ENCODE measurements around the gene UNC13A.

DNA sequence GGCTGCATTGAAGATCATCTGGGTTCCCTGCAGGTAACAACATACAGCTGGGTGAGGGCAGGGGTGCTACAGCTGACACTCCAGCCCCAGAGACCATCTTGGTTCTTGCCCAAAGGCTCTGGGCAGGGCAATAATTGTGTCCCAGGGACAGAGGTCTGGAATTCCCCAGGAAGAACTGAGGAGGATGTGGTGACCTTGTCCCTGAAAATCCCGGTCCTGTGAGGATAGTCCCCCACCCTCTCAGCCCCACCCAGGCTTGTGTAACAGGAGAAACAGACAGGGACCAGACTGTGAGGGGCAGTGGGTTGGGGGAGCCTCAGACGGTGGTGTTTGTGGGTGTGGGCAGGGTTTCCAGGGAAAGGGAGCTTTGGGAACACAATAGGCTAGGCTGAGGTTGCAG lies 69.2 kb downstream of the UNC13A start:
- TF ChIP-seq SP1 (IDR thresholded peaks at IDR 0.05), result no peak
- TF ChIP-seq SUZ12 (IDR thresholded peaks at IDR 0.05), result no peak
- no peak for TF ChIP-seq FOXK2 (IDR thresholded peaks at IDR 0.05)
- no peak for TF ChIP-seq FOXA1 (IDR thresholded peaks at IDR 0.05)
- TF ChIP-seq CTBP1 (IDR thresholded peaks at IDR 0.05; ENCODE audit: borderline replicate concordance), result no peak
- no peak for TF ChIP-seq NFRKB (IDR thresholded peaks at IDR 0.05)
- TF ChIP-seq BHLHE40 (IDR thresholded peaks at IDR 0.05; ENCODE audit: borderline replicate concordance), result no peak
- TF ChIP-seq LEF1 (IDR thresholded peaks at IDR 0.05; ENCODE audit: borderline replicate concordance), result no peak
- no peak for TF ChIP-seq ZNF384 (IDR thresholded peaks at IDR 0.05)
- TF ChIP-seq L3MBTL2 (conservative IDR thresholded peaks at IDR 0.05), result no peak
- no peak for TF ChIP-seq ELF4 (IDR thresholded peaks at IDR 0.05)
